ENCODE data around the gene BRIP1. TPM values are rescaled to one million over a fixed set of nuclear protein-coding genes. Genes with fewer than 3 reads are reported as not detected.

Gene BRIP1
- total RNA-seq, 4 donors from 2014 or later: 0.13 to 0.79 (median 0.38) TPM

DNA sequence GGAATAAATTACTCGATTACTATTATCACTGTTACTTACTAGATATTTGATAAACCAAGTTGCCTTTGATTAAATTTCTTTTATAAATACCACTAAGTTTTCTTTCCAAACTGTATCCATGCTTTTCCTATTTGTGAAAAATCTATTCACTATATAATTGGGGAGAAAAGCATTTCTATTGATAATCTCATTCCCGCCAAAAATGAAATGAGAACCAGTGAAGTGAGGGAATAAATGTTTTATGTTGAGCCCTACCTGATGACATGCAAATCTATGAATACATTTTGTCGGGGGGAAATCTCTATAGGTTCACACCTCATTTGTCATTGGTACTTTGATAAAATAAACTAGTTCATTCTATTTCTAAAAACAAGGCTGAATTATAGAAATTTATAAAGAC is 15.7 kb downstream of the BRIP1 start:
- DNase-seq (ENCODE audit: low spot score) (no peak), ATAC-seq (ENCODE audit: low FRiP score) (no peak)
- TF ChIP-seq, protein P1, sequence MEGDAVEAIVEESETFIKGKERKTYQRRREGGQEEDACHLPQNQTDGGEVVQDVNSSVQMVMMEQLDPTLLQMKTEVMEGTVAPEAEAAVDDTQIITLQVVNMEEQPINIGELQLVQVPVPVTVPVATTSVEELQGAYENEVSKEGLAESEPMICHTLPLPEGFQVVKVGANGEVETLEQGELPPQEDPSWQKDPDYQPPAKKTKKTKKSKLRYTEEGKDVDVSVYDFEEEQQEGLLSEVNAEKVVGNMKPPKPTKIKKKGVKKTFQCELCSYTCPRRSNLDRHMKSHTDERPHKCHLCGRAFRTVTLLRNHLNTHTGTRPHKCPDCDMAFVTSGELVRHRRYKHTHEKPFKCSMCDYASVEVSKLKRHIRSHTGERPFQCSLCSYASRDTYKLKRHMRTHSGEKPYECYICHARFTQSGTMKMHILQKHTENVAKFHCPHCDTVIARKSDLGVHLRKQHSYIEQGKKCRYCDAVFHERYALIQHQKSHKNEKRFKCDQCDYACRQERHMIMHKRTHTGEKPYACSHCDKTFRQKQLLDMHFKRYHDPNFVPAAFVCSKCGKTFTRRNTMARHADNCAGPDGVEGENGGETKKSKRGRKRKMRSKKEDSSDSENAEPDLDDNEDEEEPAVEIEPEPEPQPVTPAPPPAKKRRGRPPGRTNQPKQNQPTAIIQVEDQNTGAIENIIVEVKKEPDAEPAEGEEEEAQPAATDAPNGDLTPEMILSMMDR (IDR thresholded peaks at IDR 0.05): no peak

DNA sequence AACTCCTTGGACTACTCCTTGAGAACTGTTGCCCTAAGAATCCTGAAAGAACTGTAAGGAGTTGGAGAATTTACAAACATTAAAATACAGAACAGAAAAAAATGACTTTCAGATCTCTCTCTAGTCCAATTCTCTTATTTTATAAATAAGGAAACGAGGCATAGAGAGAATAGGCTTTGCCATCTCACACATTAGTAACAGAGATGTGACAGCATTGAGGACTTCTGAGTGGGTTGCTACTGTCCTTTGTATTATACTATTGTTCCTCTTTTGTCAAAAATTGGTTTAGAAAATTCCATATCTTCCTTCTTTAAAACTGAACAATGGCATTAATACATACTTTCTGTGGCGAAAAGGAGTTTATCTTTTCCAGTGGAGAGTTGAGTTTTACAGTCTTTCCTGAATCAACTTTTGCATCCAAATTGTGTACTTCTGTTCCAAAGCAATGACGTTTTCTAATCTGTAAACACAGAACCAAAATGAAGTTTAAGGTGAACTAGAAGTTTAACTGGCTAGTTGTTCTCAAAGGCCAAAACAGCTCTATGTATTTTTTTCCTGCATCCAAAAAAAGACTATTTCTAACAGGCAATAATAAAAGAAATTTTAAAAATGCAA is 16.5 kb downstream of the BRIP1 start:
- no peak for DNase-seq (ENCODE audit: low spot score)
- TF ChIP-seq, protein P1 (IDR thresholded peaks at IDR 0.05): no peak

DNA sequence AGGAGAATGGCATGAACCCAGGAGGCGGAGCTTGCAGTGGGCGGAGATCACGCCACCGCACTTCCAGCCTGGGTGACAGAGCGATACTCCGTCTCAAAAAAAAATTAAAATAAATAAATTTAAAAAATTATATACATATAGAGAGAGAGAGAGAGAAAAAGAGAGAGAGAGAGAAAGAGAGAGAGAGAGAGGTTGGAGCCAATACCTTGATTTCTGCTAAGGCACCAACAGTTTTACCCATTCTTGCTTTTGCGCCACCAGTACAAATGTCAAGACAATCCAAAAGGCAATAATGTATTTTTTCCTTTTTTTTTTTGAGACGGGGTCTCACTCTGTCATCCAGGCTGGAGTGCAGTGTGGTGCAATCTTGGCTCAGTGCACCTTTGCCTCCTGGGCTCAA is 17.2 kb downstream of the BRIP1 start:
- no peak for DNase-seq (ENCODE audit: low spot score)
- no peak for ATAC-seq (ENCODE audit: low FRiP score)
- TF ChIP-seq, protein P1 (IDR thresholded peaks at IDR 0.05): no peak

More for the DNA sequence above, 16.5 kb downstream of the BRIP1 start:
- no peak for ATAC-seq (ENCODE audit: low FRiP score)

DNA sequence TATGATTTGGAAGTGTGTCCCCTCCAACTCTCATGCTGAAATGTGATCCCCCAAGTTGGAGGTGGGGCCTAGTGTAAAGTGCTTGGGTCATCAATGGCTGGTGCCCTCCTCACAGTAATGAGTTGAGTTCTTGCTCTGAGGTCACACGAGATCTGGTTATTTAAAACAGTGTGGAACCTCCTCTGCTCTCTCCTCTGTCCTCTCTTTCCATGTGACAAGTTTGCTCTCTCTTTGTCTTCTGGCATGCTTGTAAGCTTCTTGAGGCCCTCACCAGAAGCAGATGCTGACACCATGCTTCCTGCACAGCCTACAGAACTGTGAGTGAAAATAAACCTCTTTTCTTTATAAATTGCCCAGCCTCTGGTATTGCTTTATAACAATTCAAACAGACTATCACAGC is 19.9 kb downstream of the BRIP1 start:
- TF ChIP-seq, protein P1 (IDR thresholded peaks at IDR 0.05): no peak
- ATAC-seq (ENCODE audit: low FRiP score) (no peak), DNase-seq (ENCODE audit: low spot score) (no peak)

DNA sequence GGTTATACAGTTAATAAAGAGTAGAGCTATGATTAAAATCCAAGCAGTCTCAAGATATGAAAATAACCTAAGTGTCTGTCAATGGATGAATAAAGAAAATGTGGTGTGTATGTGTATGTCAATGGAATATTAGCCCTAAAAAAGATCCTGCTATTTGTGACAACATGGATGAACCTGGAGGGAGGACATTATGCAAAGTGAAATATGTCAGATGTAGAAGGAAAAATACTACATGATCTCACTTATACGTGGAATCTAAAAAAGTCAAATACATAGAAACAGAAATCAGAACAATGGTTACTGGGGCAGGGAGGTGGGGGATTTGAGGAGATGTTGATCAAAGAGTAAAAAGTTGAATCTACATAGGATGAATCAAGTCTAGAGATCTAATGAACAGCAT is 20.4 kb downstream of the BRIP1 start:
- TF ChIP-seq, protein P1 (IDR thresholded peaks at IDR 0.05): no peak
- no peak for ATAC-seq (ENCODE audit: low FRiP score)
- DNase-seq (ENCODE audit: low spot score): no peak

DNA sequence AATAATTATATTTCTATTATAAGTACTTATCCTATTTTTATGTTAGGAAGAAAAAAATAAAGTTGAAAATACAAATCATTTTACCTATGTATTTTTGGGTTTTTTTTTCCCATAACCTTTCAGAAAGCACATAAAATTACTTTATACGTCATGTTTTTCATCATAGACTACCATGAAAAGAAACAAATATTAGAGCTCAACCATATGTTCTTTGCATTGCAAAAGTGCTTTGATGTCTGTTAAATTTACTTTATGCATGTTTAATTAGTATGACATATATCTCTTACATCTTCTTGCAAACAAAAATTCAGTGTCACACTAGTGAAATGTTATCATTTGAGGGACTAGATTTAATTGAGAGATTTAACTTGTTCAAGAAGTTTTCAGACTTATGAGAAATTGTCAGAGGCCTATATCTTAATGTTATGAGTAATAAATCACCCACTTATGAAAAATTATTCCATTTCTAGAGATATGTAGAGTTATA is 24.0 kb downstream of the BRIP1 start:
- no peak for DNase-seq (ENCODE audit: low spot score)
- no peak for ATAC-seq (ENCODE audit: low FRiP score)
- TF ChIP-seq, protein P1 (IDR thresholded peaks at IDR 0.05): no peak

Measured in omental fat pad (tissue), 4 donors.